IMR-90 (cell line): ENCODE results near the gene ABCC9. TPM values are rescaled to one million over a fixed set of nuclear protein-coding genes. Genes with fewer than 3 reads are reported as not detected.

ENCODE experiments used
- ATAC-seq: fragments of 200-7000 bp; cut with Tn5 transposase; 2 replicates; pipeline ENCODE4 v1.9.1; 2020; ENCODE audit warnings: low read depth, mild to moderate bottlenecking, moderate library complexity
- BruUV-seq: library from RNA; stranded (reverse); fragments of 400-500 nt; replicated peaks from 2 replicates; lab custom pipeline; 2021; lab: Mats Ljungman, UMichigan
- CTCF ChIA-PET: fragments of 300-600 bp; formaldehyde crosslinking; extraction: SDS; loops from one replicate; lab custom pipeline; 2021; ENCODE audit warnings: antibody characterized with exemption; lab: Yijun Ruan, JAX
- POLR2A ChIA-PET: fragments of 300-600 bp; sonication (Branson Sonifier 250); formaldehyde crosslinking; loops from one replicate; lab custom pipeline; 2022; ENCODE audit warnings: antibody characterized with exemption; ENCODE audit not compliant: unreplicated experiment; lab: Charles Lee
- DNase-seq: peaks from one replicate; pipeline ENCODE4 v3.0.0; 2013
- H2AFZ ChIP-seq: replicated peaks from 2 replicates; pipeline ENCODE3; 2013; ENCODE audit warnings: low read length, mild to moderate bottlenecking; ENCODE audit not compliant: poor library complexity
- H2AK5ac ChIP-seq: 2 replicates; pipeline ENCODE4 v1.6.1; 2013; ENCODE audit warnings: low read depth, low read length, inconsistent platforms
- H2AK9ac ChIP-seq: replicated peaks from 2 replicates; pipeline ENCODE3; 2013; ENCODE audit warnings: mild to moderate bottlenecking, low read depth, low read length, moderate library complexity; ENCODE audit not compliant: poor library complexity
- H2BK120ac ChIP-seq: 2 replicates; pipeline ENCODE4 v1.6.1; 2013; ENCODE audit warnings: low read depth, low read length, inconsistent platforms
- H2BK15ac ChIP-seq: 3 replicates; pipeline ENCODE4 v1.6.1; 2013; ENCODE audit warnings: low read depth, low read length, inconsistent platforms
- H2BK20ac ChIP-seq: 2 replicates; pipeline ENCODE4 v1.6.1; 2013; ENCODE audit warnings: low read depth, mild to moderate bottlenecking, inconsistent platforms, low read length, moderate library complexity
- H2BK5ac ChIP-seq: 2 replicates; pipeline ENCODE4 v1.6.1; 2013; ENCODE audit warnings: mild to moderate bottlenecking, low read depth, low read length, inconsistent platforms; ENCODE audit not compliant: poor library complexity, severe bottlenecking
- H3K14ac ChIP-seq: replicated peaks from 2 replicates; pipeline ENCODE4 v1.6.1; 2013; ENCODE audit warnings: low read depth, low read length, inconsistent platforms
- H3K18ac ChIP-seq: 2 replicates; pipeline ENCODE4 v1.6.1; 2013; ENCODE audit warnings: low read depth, low read length, control low read depth
- H3K23ac ChIP-seq: 2 replicates; pipeline ENCODE4 v1.6.1; 2013; ENCODE audit warnings: low read depth, low read length, inconsistent platforms
- H3K27ac ChIP-seq: 2 replicates; pipeline ENCODE4 v1.5.1; 2013; ENCODE audit warnings: mild to moderate bottlenecking, control low read depth, low read length; ENCODE audit not compliant: insufficient read depth
- H3K27me3 ChIP-seq: 2 replicates; pipeline ENCODE4 v1.6.1; 2013; ENCODE audit warnings: low read length; ENCODE audit not compliant: control insufficient read depth, insufficient read depth
- H3K36me3 ChIP-seq: 2 replicates; pipeline ENCODE4 v1.6.1; 2013; ENCODE audit warnings: low read length, mixed read lengths; ENCODE audit not compliant: control insufficient read depth, insufficient read depth
- H3K4ac ChIP-seq: 2 replicates; pipeline ENCODE4 v1.6.1; 2013; ENCODE audit warnings: low read depth, low read length, inconsistent platforms
- H3K4me1 ChIP-seq: 2 replicates; pipeline ENCODE4 v1.6.1; 2013; ENCODE audit warnings: low read length, mixed read lengths; ENCODE audit not compliant: control insufficient read depth, insufficient read depth
- H3K4me2 ChIP-seq: 2 replicates; pipeline ENCODE4 v1.6.1; 2013; ENCODE audit warnings: low read depth, mild to moderate bottlenecking, control low read depth, low read length, moderate library complexity
- H3K4me3 ChIP-seq: 2 replicates; pipeline ENCODE4 v1.5.1; 2013; ENCODE audit warnings: low read depth, mild to moderate bottlenecking, control low read depth, low read length, moderate library complexity; ENCODE audit not compliant: insufficient read depth
- H3K56ac ChIP-seq: 2 replicates; pipeline ENCODE4 v1.6.1; 2013; ENCODE audit warnings: low read length, inconsistent platforms; ENCODE audit not compliant: insufficient read depth; ENCODE audit errors: extremely low read depth
- H3K79me1 ChIP-seq, 2 experiments: 2 replicates each; pipeline ENCODE4 v1.6.1; 2013; ENCODE audit warnings: low read length in 2 of 2, inconsistent platforms in 1 of 2, low read depth in 1 of 2
- H3K9ac ChIP-seq: 2 replicates; pipeline ENCODE4 v1.6.1; 2013; ENCODE audit warnings: low read depth, low read length, control low read depth
- H3K9me1 ChIP-seq: 2 replicates; pipeline ENCODE4 v1.6.1; 2013; ENCODE audit warnings: low read length, inconsistent platforms; ENCODE audit not compliant: insufficient read depth
- H3K9me3 ChIP-seq: 2 replicates; pipeline ENCODE4 v1.6.1; 2013; ENCODE audit warnings: low read length; ENCODE audit not compliant: control insufficient read depth, insufficient read depth
- H4K20me1 ChIP-seq: 2 replicates; pipeline ENCODE4 v1.6.1; 2013; ENCODE audit warnings: low read length, inconsistent platforms; ENCODE audit not compliant: insufficient read depth
- H4K5ac ChIP-seq: 2 replicates; pipeline ENCODE4 v1.6.1; 2013; ENCODE audit warnings: mild to moderate bottlenecking, low read depth, low read length, control low read depth
- H4K8ac ChIP-seq, 2 experiments: 2 replicates each; pipeline ENCODE4 v1.6.1; 2013; ENCODE audit warnings: low read depth in 2 of 2, low read length in 2 of 2, control low read depth in 1 of 2, inconsistent platforms in 1 of 2
- H4K91ac ChIP-seq: 2 replicates; pipeline ENCODE4 v1.6.1; 2013; ENCODE audit warnings: low read depth, low read length, inconsistent platforms; ENCODE audit not compliant: insufficient read depth
- BHLHE40 ChIP-seq: fragments of 150-350 bp; IDR thresholded peaks from 2 replicates; pipeline ENCODE4 v1.6.1; 2016; ENCODE audit warnings: mild to moderate bottlenecking, low read depth, low read length
- CHD1 ChIP-seq: IDR thresholded peaks from 2 replicates; pipeline ENCODE4 v1.6.1; 2012; ENCODE audit warnings: low read depth, low read length, improper control_type of control experiment
- FOS ChIP-seq: fragments of 150-350 bp; IDR thresholded peaks from 2 replicates; pipeline ENCODE4 v1.6.1; 2016; ENCODE audit warnings: low read depth, low read length
- MAFK ChIP-seq: IDR thresholded peaks from 2 replicates; pipeline ENCODE4 v1.6.1; 2012; ENCODE audit warnings: low read depth, low read length, improper control_type of control experiment
- MXI1 ChIP-seq: IDR thresholded peaks from 2 replicates; pipeline ENCODE4 v1.6.1; 2012; ENCODE audit warnings: low read depth, mild to moderate bottlenecking, low read length, moderate library complexity, borderline replicate concordance
- NFE2L2 ChIP-seq: fragments of 150-350 bp; IDR thresholded peaks from 2 replicates; pipeline ENCODE4 v1.6.1; 2016; ENCODE audit warnings: low read depth, mild to moderate bottlenecking, low read length
- POLR2A ChIP-seq: IDR thresholded peaks from 2 replicates; pipeline ENCODE4 v1.6.1; 2012; ENCODE audit warnings: mild to moderate bottlenecking, low read depth, low read length
- RAD21 ChIP-seq: IDR thresholded peaks from 2 replicates; pipeline ENCODE4 v1.6.1; 2012; ENCODE audit warnings: low read length, improper control_type of control experiment
- RCOR1 ChIP-seq: IDR thresholded peaks from 2 replicates; pipeline ENCODE4 v1.6.1; 2012; ENCODE audit warnings: mild to moderate bottlenecking, low read length, improper control_type of control experiment; ENCODE audit not compliant: insufficient replicate concordance
- SMC3 ChIP-seq: fragments of 150-350 bp; IDR thresholded peaks from 2 replicates; pipeline ENCODE4 v1.6.1; 2016; ENCODE audit warnings: low read depth, mild to moderate bottlenecking, antibody characterized with exemption, low read length, moderate library complexity
- WGBS, 2 experiments: methylation state at CpG; one replicate each; pipeline versions ENCODE4 v1.1.5 to v1.1.7; 2013; ENCODE audit warnings: missing lambda C conversion rate in 2 of 2; ENCODE audit not compliant: insufficient read length in 1 of 2; ENCODE audit errors: extremely low coverage in 2 of 2; 5-methylcytosine and 5-hydroxymethylcytosine counted together
- dilution Hi-C: fragments of 300-500 bp; cut with HindIII; formaldehyde crosslinking; loops from one replicate; pipeline ENCODE4 v1.14.3; 2018; ENCODE audit warnings: low sequenced_read_pairs; ENCODE audit not compliant: unreplicated experiment
- in situ Hi-C: fragments of 300-500 bp; cut with MboI; formaldehyde crosslinking; loops from 3 replicates; pipeline ENCODE4 v1.14.3; 2019; ENCODE audit warnings: low sequenced_read_pairs, inconsistent platforms, mixed read lengths
- intact Hi-C: fragments of 100-400 bp; cut with micrococcal nuclease; formaldehyde crosslinking; loops from 2 replicates; pipeline ENCODE4 v1.10.0; 2022
- polyA plus RNA-seq, 3 experiments: library from polyadenylated mRNA; depleted of rRNA; stranded (reverse); fragments of >200 nt; gene quantifications; 2 replicates each; pipeline ENCODE4 v1.2.3, GENCODE V29; 2012; ENCODE audit warnings: low replicate concordance in 1 of 3
- total RNA-seq: library from RNA; depleted of rRNA; stranded (reverse); fragments of >200 nt; gene quantifications from 2 replicates; pipeline ENCODE4 v1.2.3, GENCODE V29; 2012
- TF ChIP-seq, protein P1 (sequence below): fragments of 150-350 bp; IDR thresholded peaks from 2 replicates; pipeline ENCODE4 v1.6.1; 2017; ENCODE audit warnings: mild to moderate bottlenecking, antibody characterized with exemption, low read length, low read depth
- TF ChIP-seq, protein P2 (sequence below): conservative IDR thresholded peaks from 2 replicates; pipeline ENCODE4 v1.5.1; 2012; ENCODE audit warnings: mild to moderate bottlenecking, low read depth, low read length, improper control_type of control experiment
- TF ChIP-seq, protein P3 (sequence below): fragments of 150-350 bp; IDR thresholded peaks from 2 replicates; pipeline ENCODE4 v1.6.1; 2016; ENCODE audit warnings: low read depth, mild to moderate bottlenecking, low read length, moderate library complexity, borderline replicate concordance

ABCC9 gene
- total and polyA plus RNA-seq, 2 of the 4 experiments (the other 2 are of a cell fraction): 1.2 to 6.6 TPM

DNA sequence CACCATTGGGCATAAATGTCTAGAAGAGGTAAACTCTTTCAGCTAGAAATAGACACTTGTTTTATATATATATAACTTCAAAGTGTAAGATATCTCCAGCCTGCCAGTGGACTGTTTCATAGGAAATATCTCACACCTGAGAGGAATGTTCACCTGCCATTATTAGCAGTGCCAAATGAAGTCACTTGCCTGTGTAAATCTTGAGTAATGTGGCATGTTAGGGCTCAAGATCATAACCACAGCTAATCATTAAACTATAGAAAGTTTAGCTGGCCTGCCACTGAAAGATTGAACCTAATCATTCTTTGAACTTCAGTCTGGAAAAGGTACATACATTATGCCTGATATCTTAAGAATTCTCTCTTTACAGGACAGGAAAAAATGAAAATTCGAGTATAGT, 141.2 kb downstream of the ABCC9 start:
- H2BK15ac ChIP-seq: no peak overlapping the region
- no peaks in the 10 kb centered on the region for H3K36me3 ChIP-seq
- H3K56ac ChIP-seq: no peak overlapping the region
- no peaks in the 10 kb centered on the region for H3K9me1 ChIP-seq
- dilution Hi-C loops: no loop called here
- no peaks in the 10 kb centered on the region for H3K4me1 ChIP-seq
- TF ChIP-seq SMC3: no peak
- no peak for TF ChIP-seq FOS
- TF ChIP-seq NFE2L2: no peak
- TF ChIP-seq MXI1: no peak
- no peak for TF ChIP-seq BHLHE40
- TF ChIP-seq, protein P1, sequence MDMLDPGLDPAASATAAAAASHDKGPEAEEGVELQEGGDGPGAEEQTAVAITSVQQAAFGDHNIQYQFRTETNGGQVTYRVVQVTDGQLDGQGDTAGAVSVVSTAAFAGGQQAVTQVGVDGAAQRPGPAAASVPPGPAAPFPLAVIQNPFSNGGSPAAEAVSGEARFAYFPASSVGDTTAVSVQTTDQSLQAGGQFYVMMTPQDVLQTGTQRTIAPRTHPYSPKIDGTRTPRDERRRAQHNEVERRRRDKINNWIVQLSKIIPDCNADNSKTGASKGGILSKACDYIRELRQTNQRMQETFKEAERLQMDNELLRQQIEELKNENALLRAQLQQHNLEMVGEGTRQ: no peak
- no peak for TF ChIP-seq POLR2A
- TF ChIP-seq RAD21: no peak
- TF ChIP-seq, protein P2, sequence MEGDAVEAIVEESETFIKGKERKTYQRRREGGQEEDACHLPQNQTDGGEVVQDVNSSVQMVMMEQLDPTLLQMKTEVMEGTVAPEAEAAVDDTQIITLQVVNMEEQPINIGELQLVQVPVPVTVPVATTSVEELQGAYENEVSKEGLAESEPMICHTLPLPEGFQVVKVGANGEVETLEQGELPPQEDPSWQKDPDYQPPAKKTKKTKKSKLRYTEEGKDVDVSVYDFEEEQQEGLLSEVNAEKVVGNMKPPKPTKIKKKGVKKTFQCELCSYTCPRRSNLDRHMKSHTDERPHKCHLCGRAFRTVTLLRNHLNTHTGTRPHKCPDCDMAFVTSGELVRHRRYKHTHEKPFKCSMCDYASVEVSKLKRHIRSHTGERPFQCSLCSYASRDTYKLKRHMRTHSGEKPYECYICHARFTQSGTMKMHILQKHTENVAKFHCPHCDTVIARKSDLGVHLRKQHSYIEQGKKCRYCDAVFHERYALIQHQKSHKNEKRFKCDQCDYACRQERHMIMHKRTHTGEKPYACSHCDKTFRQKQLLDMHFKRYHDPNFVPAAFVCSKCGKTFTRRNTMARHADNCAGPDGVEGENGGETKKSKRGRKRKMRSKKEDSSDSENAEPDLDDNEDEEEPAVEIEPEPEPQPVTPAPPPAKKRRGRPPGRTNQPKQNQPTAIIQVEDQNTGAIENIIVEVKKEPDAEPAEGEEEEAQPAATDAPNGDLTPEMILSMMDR: no peak
- TF ChIP-seq MAFK: no peak
- TF ChIP-seq, protein P3, sequence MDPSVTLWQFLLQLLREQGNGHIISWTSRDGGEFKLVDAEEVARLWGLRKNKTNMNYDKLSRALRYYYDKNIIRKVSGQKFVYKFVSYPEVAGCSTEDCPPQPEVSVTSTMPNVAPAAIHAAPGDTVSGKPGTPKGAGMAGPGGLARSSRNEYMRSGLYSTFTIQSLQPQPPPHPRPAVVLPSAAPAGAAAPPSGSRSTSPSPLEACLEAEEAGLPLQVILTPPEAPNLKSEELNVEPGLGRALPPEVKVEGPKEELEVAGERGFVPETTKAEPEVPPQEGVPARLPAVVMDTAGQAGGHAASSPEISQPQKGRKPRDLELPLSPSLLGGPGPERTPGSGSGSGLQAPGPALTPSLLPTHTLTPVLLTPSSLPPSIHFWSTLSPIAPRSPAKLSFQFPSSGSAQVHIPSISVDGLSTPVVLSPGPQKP: no peak
- TF ChIP-seq CHD1: no peak
- no peak for TF ChIP-seq RCOR1
- no peak overlapping the region for H3K14ac ChIP-seq
- no peak overlapping the region for H3K23ac ChIP-seq
- no peak overlapping the region for H2BK20ac ChIP-seq
- H3K4me2 ChIP-seq: no peak overlapping the region
- H2BK5ac ChIP-seq: no peak overlapping the region
- no peak for ATAC-seq
- H4K8ac ChIP-seq: no peak overlapping the region
- in situ Hi-C loops: no loop called here
- no TSS peak for BruUV-seq
- H3K9me3 ChIP-seq: no peaks in the 10 kb centered on the region
- no peak overlapping the region for H2AK9ac ChIP-seq
- no peak for DNase-seq
- H2AFZ ChIP-seq: no peak overlapping the region
- ChIA-PET POLR2A (no interaction called here), CTCF (no interaction called here)
- no peak overlapping the region for H3K4ac ChIP-seq
- H3K27me3 ChIP-seq: no peaks in the 10 kb centered on the region
- H3K9ac ChIP-seq: no peak overlapping the region
- intact Hi-C loops: no loop called here
- no peak overlapping the region for H4K5ac ChIP-seq
- no peaks in the 10 kb centered on the region for H4K20me1 ChIP-seq
- no peak overlapping the region for H2AK5ac ChIP-seq
- H4K91ac ChIP-seq: no peak overlapping the region
- H3K18ac ChIP-seq: no peak overlapping the region
- no peaks in the 10 kb centered on the region for H3K79me1 ChIP-seq
- no peak overlapping the region for H3K4me3 ChIP-seq
- WGBS, 2 experiments: no CpG with 5 or more reads among the region's 1 CpG
- H3K27ac ChIP-seq: no peak overlapping the region
- no peak overlapping the region for H2BK120ac ChIP-seq
